WTC11 (cell line): ENCODE data around the gene CAPN3. TPM values are rescaled to one million over a fixed set of nuclear protein-coding genes. Genes with fewer than 3 reads are reported as not detected.
"Not testable (repeated sequence)": the region's sequence is repeated elsewhere in the genome, so short reads cannot be mapped to it uniquely, and the experiment has no call there.

Source experiments
- ATAC-seq: fragments of 200-7000 bp; cut with Tn5 transposase; 2 replicates; pipeline ENCODE4 v1.10.0; 2021; ENCODE audit warnings: mild to moderate bottlenecking, moderate library complexity
- CTCF ChIA-PET: fragments of 300-600 bp; sonication (Branson Sonifier 250); formaldehyde crosslinking; loops from one replicate; lab custom pipeline; 2021; ENCODE audit warnings: antibody characterized with exemption; lab: Charles Lee
- POLR2A ChIA-PET: fragments of 350-600 bp; sonication (Branson Sonifier 250); formaldehyde crosslinking; loops from one replicate; lab custom pipeline; 2021; ENCODE audit warnings: antibody characterized with exemption; lab: Charles Lee
- DNase-seq: peaks from one replicate; pipeline ENCODE4 v3.0.0; 2021; ENCODE audit warnings: low spot score
- H3K27ac Mint-ChIP-seq: 2 replicates; pipeline ENCODE4 v1.8.0; 2021; ENCODE audit warnings: mixed read lengths
- H3K27me3 Mint-ChIP-seq: 2 replicates; pipeline ENCODE4 v1.8.0; 2021; ENCODE audit warnings: low read depth, mild to moderate bottlenecking, moderate library complexity, mixed read lengths
- H3K36me3 Mint-ChIP-seq: 2 replicates; pipeline ENCODE4 v1.8.0; 2021; ENCODE audit warnings: mixed read lengths
- H3K4me1 Mint-ChIP-seq: 2 replicates; pipeline ENCODE4 v1.8.0; 2022; ENCODE audit warnings: mixed read lengths
- H3K4me3 Mint-ChIP-seq: 2 replicates; pipeline ENCODE4 v1.8.0; 2021; ENCODE audit warnings: mild to moderate bottlenecking, moderate library complexity, mixed read lengths
- H3K9me3 Mint-ChIP-seq: 2 replicates; pipeline ENCODE4 v1.8.0; 2021; ENCODE audit warnings: mixed read lengths
- AFF4 ChIP-seq: sonication (generic); formaldehyde crosslinking; IDR thresholded peaks from 2 replicates; pipeline ENCODE4 v1.8.1; 2023; ENCODE audit warnings: mild to moderate bottlenecking, missing genetic modification reagents, borderline replicate concordance
- EMX1 ChIP-seq: fragments of 250-450 bp; sonication (Bioruptor Pico); IDR thresholded peaks from 2 replicates; pipeline ENCODE4 v1.8.0; 2021; ENCODE audit warnings: mild to moderate bottlenecking
- MLX ChIP-seq: sonication (generic); formaldehyde crosslinking; IDR thresholded peaks from 2 replicates; pipeline ENCODE4 v1.8.1; 2023; ENCODE audit warnings: mild to moderate bottlenecking, missing genetic modification reagents, moderate library complexity
- OVOL2 ChIP-seq: fragments of 250-450 bp; sonication (Bioruptor Pico); IDR thresholded peaks from 2 replicates; pipeline ENCODE4 v1.9.0; 2021; ENCODE audit warnings: mild to moderate bottlenecking, borderline replicate concordance
- PRDM15 ChIP-seq: sonication (generic); formaldehyde crosslinking; IDR thresholded peaks from 2 replicates; pipeline ENCODE4 v1.8.0; 2022; ENCODE audit warnings: missing genetic modification reagents
- RORB ChIP-seq: fragments of 250-450 bp; sonication (Bioruptor Pico); IDR thresholded peaks from 2 replicates; pipeline ENCODE4 v1.9.0; 2021; ENCODE audit warnings: mild to moderate bottlenecking
- SMAD3 ChIP-seq: sonication (generic); formaldehyde crosslinking; IDR thresholded peaks from 2 replicates; pipeline ENCODE4 v1.8.0; 2022; ENCODE audit warnings: missing genetic modification reagents, mild to moderate bottlenecking, borderline replicate concordance
- SMAD4 ChIP-seq: sonication (generic); formaldehyde crosslinking; IDR thresholded peaks from 2 replicates; pipeline ENCODE4 v1.8.0; 2022; ENCODE audit warnings: mild to moderate bottlenecking, missing genetic modification reagents
- SOX15 ChIP-seq: fragments of 250-450 bp; sonication (Bioruptor Pico); IDR thresholded peaks from 2 replicates; pipeline ENCODE4 v1.9.0; 2021; ENCODE audit warnings: mild to moderate bottlenecking
- TEAD4 ChIP-seq: sonication (generic); formaldehyde crosslinking; IDR thresholded peaks from 2 replicates; pipeline ENCODE4 v1.8.0; 2022; ENCODE audit warnings: mild to moderate bottlenecking, missing genetic modification reagents
- TP53 ChIP-seq: sonication (generic); formaldehyde crosslinking; IDR thresholded peaks from 2 replicates; pipeline ENCODE4 v1.8.1; 2023; ENCODE audit warnings: mild to moderate bottlenecking, missing genetic modification reagents
- ZBTB21 ChIP-seq: sonication (generic); formaldehyde crosslinking; IDR thresholded peaks from 2 replicates; pipeline ENCODE4 v1.8.1; 2023; ENCODE audit warnings: mild to moderate bottlenecking, missing genetic modification reagents, borderline replicate concordance
- ZNF121 ChIP-seq: sonication (generic); formaldehyde crosslinking; IDR thresholded peaks from 2 replicates; pipeline ENCODE4 v1.8.0; 2023; ENCODE audit warnings: missing genetic modification reagents
- ZNF232 ChIP-seq: sonication (generic); formaldehyde crosslinking; IDR thresholded peaks from 2 replicates; pipeline ENCODE4 v1.8.0; 2022; ENCODE audit warnings: mild to moderate bottlenecking, missing genetic modification reagents
- total RNA-seq: library from RNA; stranded (reverse); gene quantifications from 3 replicates; pipeline ENCODE4 v1.2.3, GENCODE V29; 2021
- TF ChIP-seq, protein P1 (sequence below): sonication (generic); formaldehyde crosslinking; conservative IDR thresholded peaks from 2 replicates; pipeline ENCODE4 v1.8.1; 2022; ENCODE audit warnings: mild to moderate bottlenecking, missing genetic modification reagents
- TF ChIP-seq, protein P2 (sequence below): sonication (generic); formaldehyde crosslinking; IDR thresholded peaks from 2 replicates; pipeline ENCODE4 v1.8.1; 2023; ENCODE audit warnings: mild to moderate bottlenecking, missing genetic modification reagents
- TF ChIP-seq, protein P3 (sequence below): sonication (generic); formaldehyde crosslinking; IDR thresholded peaks from 2 replicates; pipeline ENCODE4 v1.8.0; 2022; ENCODE audit warnings: mild to moderate bottlenecking, missing genetic modification reagents
- TF ChIP-seq, protein P4 (sequence below): sonication (generic); formaldehyde crosslinking; IDR thresholded peaks from 2 replicates; pipeline ENCODE4 v1.8.1; 2023; ENCODE audit warnings: mild to moderate bottlenecking, missing genetic modification reagents, moderate library complexity
- TF ChIP-seq, protein P5 (sequence below): sonication (generic); formaldehyde crosslinking; IDR thresholded peaks from 2 replicates; pipeline ENCODE4 v1.8.1; 2023; ENCODE audit warnings: mild to moderate bottlenecking, moderate library complexity, missing genetic modification reagents

CAPN3 gene
- total RNA-seq, 1 experiment from 2014 or later: 0.70 TPM

DNA sequence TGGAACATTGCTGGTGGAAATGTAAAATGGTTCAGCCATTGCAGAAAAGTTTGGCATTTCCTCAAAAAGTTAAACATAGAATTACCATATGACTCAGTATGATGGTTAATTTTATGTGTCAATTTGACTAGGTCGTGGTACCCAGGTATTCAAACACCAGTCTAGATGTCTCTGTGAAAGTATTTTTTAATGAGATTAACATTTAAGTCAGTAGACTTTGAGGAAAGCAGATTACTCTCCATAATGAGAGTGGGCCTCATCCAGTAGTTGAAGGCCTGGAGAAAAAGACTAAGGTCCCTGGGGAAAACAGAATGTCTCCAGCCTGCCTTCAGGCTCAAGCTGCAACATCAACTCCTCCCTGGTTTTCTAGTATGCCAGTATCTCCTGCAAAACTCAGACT is 43.8 kb upstream of the CAPN3 start:
- no peak for ATAC-seq
- Mint-ChIP-seq H3K4me3 (no peak overlapping the region), H3K9me3 (no peaks in the 10 kb centered on the region), H3K36me3 (no peaks in the 10 kb centered on the region), H3K27ac (no peak overlapping the region), H3K4me1 (no peaks in the 10 kb centered on the region), H3K27me3 (no peaks in the 10 kb centered on the region)
- no peak for DNase-seq
- ChIA-PET POLR2A (no interaction called here), CTCF (no interaction called here)
- TF ChIP-seq, protein P1, sequence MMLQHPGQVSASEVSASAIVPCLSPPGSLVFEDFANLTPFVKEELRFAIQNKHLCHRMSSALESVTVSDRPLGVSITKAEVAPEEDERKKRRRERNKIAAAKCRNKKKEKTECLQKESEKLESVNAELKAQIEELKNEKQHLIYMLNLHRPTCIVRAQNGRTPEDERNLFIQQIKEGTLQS (CRISPR knock-in tag): no peak
- no peak for TF ChIP-seq TP53 (CRISPR knock-in tag)
- TF ChIP-seq, protein P2, sequence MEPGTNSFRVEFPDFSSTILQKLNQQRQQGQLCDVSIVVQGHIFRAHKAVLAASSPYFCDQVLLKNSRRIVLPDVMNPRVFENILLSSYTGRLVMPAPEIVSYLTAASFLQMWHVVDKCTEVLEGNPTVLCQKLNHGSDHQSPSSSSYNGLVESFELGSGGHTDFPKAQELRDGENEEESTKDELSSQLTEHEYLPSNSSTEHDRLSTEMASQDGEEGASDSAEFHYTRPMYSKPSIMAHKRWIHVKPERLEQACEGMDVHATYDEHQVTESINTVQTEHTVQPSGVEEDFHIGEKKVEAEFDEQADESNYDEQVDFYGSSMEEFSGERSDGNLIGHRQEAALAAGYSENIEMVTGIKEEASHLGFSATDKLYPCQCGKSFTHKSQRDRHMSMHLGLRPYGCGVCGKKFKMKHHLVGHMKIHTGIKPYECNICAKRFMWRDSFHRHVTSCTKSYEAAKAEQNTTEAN (CRISPR knock-in tag): no peak
- no peak for TF ChIP-seq SOX15

GRCh38 chr15:42316282-42316805 is 43.0 kb upstream of the CAPN3 start:
- H3K36me3 Mint-ChIP-seq, H3K4me3 Mint-ChIP-seq, DNase-seq, POLR2A ChIA-PET, H3K4me1 Mint-ChIP-seq, ATAC-seq, H3K27me3 Mint-ChIP-seq, CTCF ChIA-PET, H3K27ac Mint-ChIP-seq, H3K9me3 Mint-ChIP-seq: not testable (repeated sequence)

GRCh38 chr15:42319206-42319605 is 40.1 kb upstream of the CAPN3 start:
- DNase-seq: no peak
- Mint-ChIP-seq H3K36me3 (no peaks in the 10 kb centered on the region), H3K4me1 (no peaks in the 10 kb centered on the region), H3K27me3 (no peaks in the 10 kb centered on the region), H3K4me3 (no peak overlapping the region), H3K9me3 (no peaks in the 10 kb centered on the region), H3K27ac (no peak overlapping the region)
- no peak for ATAC-seq
- POLR2A ChIA-PET: no interaction called here
- CTCF ChIA-PET: interaction anchor here (1.0 kb wide), 1 partner anchor 66 kb away, joined by 4 read pairs; no protein-coding TSS in a partner anchor
- TF ChIP-seq, protein P3, sequence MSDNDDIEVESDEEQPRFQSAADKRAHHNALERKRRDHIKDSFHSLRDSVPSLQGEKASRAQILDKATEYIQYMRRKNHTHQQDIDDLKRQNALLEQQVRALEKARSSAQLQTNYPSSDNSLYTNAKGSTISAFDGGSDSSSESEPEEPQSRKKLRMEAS: no peak
- no peak for TF ChIP-seq SOX15
- no peak for TF ChIP-seq SMAD4 (CRISPR knock-in tag)
- TF ChIP-seq ZNF121: no peak
- no peak for TF ChIP-seq EMX1 (CRISPR knock-in tag)
- no peak for TF ChIP-seq RORB (CRISPR knock-in tag)
- no peak for TF ChIP-seq SMAD3 (CRISPR knock-in tag)
- no peak for TF ChIP-seq ZBTB21 (CRISPR knock-in tag)
- TF ChIP-seq, protein P4, sequence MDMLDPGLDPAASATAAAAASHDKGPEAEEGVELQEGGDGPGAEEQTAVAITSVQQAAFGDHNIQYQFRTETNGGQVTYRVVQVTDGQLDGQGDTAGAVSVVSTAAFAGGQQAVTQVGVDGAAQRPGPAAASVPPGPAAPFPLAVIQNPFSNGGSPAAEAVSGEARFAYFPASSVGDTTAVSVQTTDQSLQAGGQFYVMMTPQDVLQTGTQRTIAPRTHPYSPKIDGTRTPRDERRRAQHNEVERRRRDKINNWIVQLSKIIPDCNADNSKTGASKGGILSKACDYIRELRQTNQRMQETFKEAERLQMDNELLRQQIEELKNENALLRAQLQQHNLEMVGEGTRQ (CRISPR knock-in tag): no peak
- TF ChIP-seq PRDM15 (CRISPR knock-in tag): no peak
- TF ChIP-seq, protein P5, sequence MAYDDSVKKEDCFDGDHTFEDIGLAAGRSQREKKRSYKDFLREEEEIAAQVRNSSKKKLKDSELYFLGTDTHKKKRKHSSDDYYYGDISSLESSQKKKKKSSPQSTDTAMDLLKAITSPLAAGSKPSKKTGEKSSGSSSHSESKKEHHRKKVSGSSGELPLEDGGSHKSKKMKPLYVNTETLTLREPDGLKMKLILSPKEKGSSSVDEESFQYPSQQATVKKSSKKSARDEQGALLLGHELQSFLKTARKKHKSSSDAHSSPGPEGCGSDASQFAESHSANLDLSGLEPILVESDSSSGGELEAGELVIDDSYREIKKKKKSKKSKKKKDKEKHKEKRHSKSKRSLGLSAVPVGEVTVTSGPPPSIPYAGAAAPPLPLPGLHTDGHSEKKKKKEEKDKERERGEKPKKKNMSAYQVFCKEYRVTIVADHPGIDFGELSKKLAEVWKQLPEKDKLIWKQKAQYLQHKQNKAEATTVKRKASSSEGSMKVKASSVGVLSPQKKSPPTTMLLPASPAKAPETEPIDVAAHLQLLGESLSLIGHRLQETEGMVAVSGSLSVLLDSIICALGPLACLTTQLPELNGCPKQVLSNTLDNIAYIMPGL (CRISPR knock-in tag): no peak
- no peak for TF ChIP-seq TEAD4 (CRISPR knock-in tag)
- no peak for TF ChIP-seq ZNF232 (CRISPR knock-in tag)
- TF ChIP-seq MLX (CRISPR knock-in tag): no peak
- no peak for TF ChIP-seq OVOL2 (CRISPR knock-in tag)
- TF ChIP-seq AFF4 (CRISPR knock-in tag): no peak
